GM18508 (cell line): Measurements from ENCODE around the gene WDHD1.
"Not testable (repeated sequence)": the region's sequence is repeated elsewhere in the genome, so short reads cannot be mapped to it uniquely, and the experiment has no call there.

ENCODE experiments used
- ATAC-seq: cut with Tn5 transposase; IDR thresholded peaks from one replicate; pipeline ENCODE4 v1.9.1; 2021; ENCODE audit warnings: moderate number of reproducible peaks; ENCODE audit not compliant: insufficient read depth, unreplicated experiment

The WDHD1 gene

GRCh38 chr14:55047301-55048053 is 20.6 kb upstream of the WDHD1 start:
- ATAC-seq: no peak

DNA sequence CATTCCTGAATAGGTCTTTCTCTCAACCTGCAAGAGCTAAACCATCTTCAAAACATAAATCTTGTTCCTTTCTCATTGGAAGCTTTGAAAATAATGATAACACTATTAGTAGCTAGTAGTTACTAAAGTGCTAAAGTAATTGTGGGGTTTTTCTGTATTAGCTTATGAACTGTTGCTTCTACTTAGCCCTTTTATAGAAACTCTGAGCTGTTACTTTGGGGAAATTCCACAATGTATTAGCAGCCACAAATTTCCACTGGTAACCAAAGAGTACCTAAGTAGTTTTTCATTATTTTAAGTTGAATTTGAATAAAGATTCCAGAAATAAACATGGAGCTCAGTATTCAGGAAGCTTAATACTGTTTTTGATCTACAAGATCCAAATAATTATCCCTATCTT is 18.2 kb upstream of the WDHD1 start:
- ATAC-seq: no peak

- ATAC-seq: no peak
Observed at GRCh38 chr14:55043528-55043927, 16.6 kb upstream of the WDHD1 start.

DNA sequence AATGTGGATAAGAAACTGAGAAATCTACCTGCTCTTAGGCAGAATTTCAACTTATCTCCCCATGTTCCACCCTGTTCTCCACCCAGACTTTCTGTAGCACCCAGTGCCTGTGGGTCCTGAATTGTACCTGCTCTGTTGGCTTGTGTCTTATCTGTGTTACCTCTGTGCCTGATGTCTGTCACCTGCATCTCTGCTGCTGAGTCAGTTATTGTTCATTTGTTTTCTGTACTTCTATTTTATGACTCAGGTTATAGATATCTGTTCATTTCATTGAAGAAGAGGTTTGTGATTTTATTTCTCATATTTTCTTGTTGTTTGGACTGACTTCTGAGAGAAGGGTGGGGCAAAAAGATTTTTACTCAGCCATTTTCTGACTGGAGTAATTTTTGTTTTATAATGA is 11.8 kb upstream of the WDHD1 start:
- ATAC-seq: no peak

GRCh38 chr14:55037995-55038394 is 11.1 kb upstream of the WDHD1 start:
- not testable (repeated sequence) for ATAC-seq

DNA sequence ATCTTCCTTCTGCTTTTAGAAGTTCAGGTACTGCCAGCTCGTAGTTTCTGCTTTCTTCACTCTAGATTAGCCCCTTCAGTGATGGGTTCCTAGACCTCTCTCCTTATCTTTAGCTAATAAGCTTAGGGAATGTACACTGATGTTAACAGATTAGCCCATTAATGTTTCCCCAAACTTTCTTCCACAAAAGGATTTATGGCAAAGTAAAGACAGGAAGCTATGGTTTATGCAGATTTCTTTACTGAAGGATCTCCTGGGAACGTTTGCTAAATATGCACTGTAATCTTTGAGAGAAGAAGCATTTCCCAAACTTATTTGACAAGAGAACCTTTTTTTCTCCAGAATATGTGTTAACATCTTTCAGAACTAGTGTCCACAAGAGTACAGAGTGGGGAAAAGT is 4.3 kb upstream of the WDHD1 start:
- no peak for ATAC-seq

DNA sequence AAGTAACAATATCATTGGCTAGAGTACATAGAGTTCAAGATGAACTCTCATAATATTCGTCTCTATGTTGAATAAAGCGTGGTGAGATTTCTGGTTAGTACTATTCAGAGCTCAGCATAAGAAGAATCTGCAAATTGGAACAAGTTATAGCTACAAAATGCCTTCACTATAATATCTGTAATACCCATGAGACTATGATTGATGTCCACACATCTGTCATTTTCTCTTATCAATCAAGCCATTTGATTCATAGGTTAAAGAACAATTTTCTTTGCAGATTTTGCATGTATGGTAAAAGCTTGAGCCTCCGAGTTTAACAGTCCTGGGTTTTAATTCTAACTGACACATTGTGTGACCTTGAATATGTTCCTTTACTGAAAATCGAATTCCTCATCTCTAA is 1.6 kb upstream of the WDHD1 start:
- no peak for ATAC-seq

GRCh38 chr14:55028066-55028465 is 1.2 kb upstream of the WDHD1 start:
- ATAC-seq: no peak

- no peak for ATAC-seq
Observed at GRCh38 chr14:55026441-55026792, 482 bp downstream of the WDHD1 start.

- no peak for ATAC-seq
Observed at GRCh38 chr14:55025948-55026347, 951 bp downstream of the WDHD1 start.

GRCh38 chr14:55024365-55024764 is 2.5 kb downstream of the WDHD1 start:
- not testable (repeated sequence) for ATAC-seq

- ATAC-seq: no peak
Observed at GRCh38 chr14:55019968-55020554, 6.8 kb downstream of the WDHD1 start.

DNA sequence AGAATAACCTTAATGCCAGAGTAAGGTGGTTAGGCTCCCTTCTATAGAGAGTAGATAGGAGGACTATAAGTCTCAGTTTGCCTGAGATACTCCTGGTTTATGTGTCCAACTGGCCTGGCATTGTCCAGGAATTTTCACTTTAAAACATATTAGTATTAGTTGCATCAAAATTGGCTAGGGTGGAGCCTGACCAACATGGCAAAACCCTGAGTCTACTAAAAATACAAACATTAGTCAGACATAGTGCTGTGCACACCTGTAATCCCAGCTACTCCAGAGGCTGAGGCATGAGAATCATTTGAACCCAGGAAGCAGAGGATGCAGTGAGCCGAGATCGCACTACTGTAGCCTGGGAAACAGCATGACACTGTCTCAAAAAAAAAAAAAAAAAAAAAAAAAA is 11.9 kb downstream of the WDHD1 start:
- no peak for ATAC-seq

- no peak for ATAC-seq
Observed at GRCh38 chr14:55005071-55005470, 21.8 kb downstream of the WDHD1 start.

- ATAC-seq: no peak
Observed at GRCh38 chr14:55000381-55000780, 26.5 kb downstream of the WDHD1 start.

- no peak for ATAC-seq
Observed at GRCh38 chr14:54985156-54985555, 41.7 kb downstream of the WDHD1 start.

GRCh38 chr14:54981698-54982097 is 45.2 kb downstream of the WDHD1 start:
- no peak for ATAC-seq

DNA sequence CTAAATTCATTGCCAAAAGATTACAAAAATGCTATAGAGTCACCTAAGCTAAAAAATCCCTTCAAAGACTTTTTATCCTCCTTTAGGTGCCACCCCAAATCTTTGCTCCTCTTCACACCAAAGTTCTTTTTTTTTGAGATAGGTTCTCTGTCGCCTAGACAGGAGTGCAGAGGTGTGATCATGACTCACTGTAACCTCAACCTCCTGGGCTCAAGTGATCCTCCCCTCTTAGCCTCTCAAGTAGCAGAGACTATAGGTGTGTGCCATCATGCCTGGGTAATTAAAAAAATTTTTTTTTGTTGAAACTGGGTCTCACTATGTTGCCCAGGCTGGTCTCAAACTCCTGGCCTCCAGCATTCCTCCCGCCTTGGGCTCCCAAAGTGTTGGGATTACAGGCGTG is 47.9 kb downstream of the WDHD1 start:
- ATAC-seq: no peak

- no peak for ATAC-seq
Observed at GRCh38 chr14:54976316-54976715, 50.6 kb downstream of the WDHD1 start.

DNA sequence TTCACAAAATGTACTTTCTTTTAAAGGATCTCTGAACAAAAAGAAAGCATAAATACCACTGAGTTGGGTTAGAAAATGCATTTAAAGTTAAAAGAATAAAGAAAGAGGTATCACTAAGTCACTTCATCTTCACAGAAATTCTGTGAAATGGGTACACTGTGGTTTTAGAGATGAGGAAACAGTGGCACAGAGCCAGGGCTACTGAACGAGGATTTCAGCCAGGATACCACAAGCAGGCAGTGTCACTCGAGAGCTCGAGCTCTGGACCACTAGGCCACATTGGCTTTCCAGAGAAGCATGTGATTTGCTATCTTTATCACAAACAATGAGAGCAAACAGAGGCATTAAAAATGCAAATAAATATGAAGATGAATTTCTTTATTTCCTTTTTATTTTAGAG is 51.0 kb downstream of the WDHD1 start:
- ATAC-seq: no peak

DNA sequence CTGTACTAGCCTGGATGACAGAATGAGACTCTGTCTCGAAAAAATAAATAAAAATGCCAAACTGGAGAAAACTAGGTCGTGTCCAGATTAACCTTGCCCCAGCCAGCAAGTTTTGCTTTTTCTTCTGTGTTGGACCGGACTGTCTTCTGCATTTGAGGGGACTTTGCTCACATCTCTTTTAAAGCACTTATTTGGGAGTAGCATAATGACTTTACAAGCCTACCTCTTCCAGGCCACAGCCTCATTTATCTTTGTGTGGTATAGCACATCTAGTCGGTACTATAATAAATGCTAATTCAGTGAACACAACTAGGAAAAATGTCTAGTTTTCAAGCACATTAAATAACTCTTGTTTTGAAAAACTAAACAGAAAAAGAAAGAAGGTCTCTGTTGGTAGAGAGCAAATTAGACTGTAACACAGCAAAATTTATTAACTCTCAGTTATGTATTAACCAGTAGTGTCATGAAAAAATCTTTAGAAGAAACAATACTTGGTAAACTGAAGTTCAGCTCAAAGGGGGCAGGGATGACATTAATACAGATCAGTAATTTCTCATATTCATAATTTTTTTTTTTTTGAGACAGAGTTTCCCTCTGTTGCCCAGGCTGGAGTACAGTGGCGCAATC is 52.0 kb downstream of the WDHD1 start:
- no peak for ATAC-seq

DNA sequence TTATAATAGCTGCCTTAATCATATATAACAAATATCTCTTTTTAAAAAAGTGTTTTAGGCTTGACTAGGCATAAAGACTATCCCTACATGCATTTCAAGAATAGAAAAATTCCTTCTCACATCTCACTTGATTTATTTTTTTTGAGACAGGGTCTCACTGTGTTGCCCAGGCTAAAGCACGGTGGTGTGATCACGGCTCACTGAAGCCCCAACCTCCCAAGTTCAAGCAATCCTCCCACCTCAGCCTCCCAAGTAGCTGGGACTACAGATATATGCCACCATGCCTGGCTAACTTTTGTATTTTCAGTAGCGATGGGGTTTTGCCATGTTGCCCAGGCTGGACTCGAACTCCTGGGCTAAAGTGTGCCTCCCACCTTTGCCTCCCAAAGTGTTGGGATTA is 59.4 kb downstream of the WDHD1 start:
- ATAC-seq: no peak
